HG02678 (cell line): ENCODE results near the gene SBF2.

ENCODE experiments used
- ATAC-seq: cut with Tn5 transposase; IDR thresholded peaks from one replicate; pipeline ENCODE4 v1.9.1; 2021; ENCODE audit warnings: mild to moderate bottlenecking, moderate library complexity; ENCODE audit not compliant: unreplicated experiment

Gene SBF2

GRCh38 chr11:10293423-10294289 lies at the start of gene SBF2:
SBF2 (minus strand) TSS chr11:10294219; CDS start chr11:10294069, 150 bp downstream.
- peak; percentile 45 for ATAC-seq

- ATAC-seq: no peak
Observed at GRCh38 chr11:10338287-10338686, 44.3 kb upstream of the SBF2 start.

- no peak for ATAC-seq
Observed at GRCh38 chr11:10333490-10333889, 39.5 kb upstream of the SBF2 start.

GRCh38 chr11:10331548-10332289 lies 37.7 kb upstream of the SBF2 start:
- no peak for ATAC-seq

DNA sequence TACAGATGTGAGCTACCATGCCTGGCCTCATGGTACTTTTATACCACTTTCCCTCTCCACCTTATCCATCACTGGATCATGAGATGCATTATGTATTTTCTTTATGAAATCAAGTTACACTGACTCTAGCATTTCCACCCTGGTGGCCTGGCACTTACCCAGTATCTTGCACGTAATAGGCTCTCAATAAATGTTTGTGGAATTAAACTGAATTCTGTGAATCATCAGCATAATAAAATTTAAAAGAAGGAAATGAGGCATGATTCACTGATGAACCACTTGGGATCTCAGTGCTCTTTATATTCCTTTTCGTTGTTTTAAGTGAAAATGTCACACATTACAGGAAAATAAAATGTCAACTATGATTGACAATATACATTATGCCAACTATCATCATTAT lies 35.9 kb upstream of the SBF2 start:
- no peak for ATAC-seq

DNA sequence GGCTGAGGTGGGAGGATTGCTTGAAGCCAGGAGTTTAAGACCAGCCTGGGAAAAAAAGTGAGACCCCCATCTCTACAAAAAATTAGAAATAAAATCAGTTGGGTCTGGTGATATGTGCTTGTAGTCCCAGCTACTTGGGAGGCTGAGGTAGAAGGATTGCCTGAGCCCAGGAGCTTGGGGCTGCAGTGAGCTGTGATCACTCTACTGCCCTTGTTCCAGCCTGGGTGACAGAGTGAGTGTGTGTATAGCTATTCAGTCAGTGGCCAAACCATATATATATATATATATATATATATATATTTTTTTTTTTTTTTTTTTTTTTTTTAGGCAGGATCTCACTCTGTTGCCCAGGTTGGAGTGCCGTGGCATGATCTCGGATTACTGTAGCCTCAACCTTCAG lies 35.3 kb upstream of the SBF2 start:
- ATAC-seq: no peak

DNA sequence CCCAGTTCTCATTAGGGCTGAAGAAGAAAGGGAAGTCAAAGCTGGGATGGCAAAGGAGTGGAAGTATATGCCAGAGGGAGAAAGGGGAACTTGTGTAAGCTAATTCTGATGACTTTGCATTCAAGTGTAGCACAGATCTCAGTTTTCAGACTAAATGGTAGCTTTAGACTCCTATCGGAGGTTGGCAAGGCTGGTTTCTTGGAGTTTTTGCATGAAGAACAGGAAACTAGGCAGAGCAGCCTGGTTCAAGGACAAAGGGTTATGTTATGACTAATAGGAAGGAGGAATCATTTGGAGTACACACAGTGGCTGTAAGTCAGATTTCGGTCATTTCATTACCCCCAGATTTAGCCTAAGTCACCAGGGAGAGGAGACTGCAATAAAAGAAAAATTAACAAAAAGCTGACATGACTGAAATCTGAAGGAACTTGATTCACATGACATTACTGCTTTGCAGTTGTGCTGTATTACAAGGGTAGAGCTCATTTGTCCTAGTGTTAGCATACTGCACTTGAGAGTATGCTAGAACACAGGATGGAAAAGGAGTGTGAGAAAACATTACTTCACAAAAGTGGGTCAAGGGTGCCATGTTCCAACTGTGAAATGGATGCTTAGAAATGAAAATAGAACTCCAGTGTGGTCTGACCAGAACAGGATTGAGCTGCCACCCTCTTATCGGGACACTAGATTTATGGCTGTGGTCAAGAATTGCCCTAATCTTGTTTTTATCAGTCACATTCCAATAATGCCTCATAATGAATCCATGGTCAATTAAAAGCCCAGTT lies 34.5 kb upstream of the SBF2 start:
- no peak for ATAC-seq

GRCh38 chr11:10327254-10327653 lies 33.2 kb upstream of the SBF2 start:
- no peak for ATAC-seq

DNA sequence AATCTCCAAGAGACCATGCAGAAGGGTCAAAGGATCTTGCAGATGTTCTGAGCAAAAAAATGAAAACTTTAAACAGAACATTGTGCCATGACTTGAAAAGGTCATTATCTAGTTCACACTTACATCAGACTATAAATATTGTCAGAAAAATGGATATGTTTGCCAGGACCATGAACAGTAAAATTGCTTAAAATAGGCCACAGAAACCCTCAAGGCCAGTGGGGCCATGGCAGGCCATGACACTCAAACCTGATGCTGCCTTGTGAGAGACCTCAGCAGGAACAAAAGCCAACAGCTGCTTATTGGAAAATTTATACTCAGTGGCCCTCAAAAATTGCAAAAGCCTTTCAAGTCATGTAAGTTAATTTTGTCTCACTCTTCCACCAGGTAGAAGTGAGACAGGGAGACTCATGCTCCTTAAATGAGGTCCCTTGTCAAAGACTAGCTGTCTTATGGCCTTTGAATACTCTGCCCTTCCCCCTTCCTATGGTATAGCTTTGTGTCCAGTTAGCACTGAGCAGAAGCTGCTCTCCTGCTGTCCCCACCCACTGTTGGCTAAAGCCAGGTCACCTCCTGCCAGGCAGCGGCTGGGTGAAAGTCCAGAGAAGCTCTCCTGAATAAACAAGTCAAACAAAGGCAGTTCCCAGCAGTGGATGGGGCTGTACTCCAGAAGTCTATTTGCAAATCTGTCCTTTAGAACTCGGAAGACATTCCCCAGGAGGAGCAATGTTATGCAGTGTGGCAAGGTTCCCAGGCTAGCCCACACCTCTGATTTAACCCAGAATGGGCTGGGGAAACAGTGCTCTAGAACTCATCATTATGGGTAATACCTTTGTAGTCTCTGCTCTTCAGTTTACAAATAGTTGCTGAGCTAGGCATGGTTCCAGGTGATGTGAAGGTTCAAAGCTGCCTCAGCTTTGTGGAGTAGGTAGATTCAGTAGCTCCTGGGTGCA lies 32.3 kb upstream of the SBF2 start:
- ATAC-seq: no peak

GRCh38 chr11:10325277-10326011 lies 31.4 kb upstream of the SBF2 start:
- no peak for ATAC-seq

GRCh38 chr11:10324474-10324873 lies 30.5 kb upstream of the SBF2 start:
- ATAC-seq: no peak

DNA sequence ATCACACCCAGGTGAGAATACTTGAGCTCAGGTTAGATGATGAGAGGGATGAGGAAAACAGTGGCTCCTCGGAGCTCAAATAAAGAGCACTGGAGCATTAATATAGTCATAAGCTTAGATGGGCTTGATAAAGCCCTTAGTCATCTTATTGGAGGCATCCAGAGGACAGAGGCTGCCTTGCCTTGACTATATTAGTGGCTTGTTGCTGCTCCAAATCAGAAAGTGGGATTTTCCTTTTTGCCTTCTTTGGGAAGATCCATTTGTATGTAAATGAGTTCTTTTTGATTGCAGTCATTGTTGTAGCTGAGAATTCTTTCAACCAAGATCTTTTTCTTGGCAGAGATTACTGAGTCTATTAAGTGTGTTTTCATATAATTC lies 29.8 kb upstream of the SBF2 start:
- ATAC-seq: no peak

DNA sequence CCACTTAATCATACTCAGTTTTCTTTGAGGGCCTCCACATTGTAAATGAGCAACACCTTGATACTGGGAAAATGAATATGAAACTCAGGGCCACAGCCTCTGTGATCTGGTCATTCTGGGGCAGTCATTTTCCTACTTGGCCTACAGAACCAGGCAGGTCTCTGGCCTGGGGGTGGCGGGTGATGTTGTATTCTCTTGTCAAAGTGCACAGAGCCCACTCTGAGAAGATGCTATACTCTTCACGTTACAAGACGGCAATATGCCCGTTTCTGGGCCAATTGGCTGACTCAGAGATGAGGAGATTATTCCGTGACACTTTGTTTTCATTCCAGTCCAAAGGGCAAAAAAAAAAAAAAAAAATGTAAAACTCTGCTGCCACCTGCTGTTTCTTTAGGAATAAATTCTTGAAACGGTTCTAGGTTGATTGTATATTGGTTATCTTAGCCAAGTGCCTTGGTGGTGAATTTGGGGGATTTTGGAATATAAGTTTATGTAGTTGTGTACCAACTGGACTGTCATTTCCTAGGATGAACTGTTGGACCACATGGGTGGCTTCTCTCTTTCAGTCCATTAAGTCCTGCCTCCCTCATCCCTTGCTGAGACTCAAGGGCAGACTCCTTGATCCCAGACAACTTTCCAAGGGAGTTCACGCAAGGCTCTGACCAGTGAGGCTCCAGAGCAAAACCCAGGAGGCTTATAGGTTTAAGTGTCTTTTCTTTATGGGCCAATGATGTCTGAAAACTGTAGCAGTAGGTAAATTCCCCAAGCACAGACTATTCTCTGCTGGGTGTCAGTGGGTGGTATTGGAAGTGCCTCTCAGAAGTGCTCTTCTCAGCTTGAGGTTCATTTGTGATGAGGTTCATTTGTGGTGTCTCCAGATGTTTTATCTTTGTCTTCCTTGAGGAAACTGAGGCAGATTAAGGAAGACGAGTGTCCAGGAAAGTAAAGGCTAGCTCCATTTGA lies 29.1 kb upstream of the SBF2 start:
- ATAC-seq: no peak

GRCh38 chr11:10322401-10322800 lies 28.4 kb upstream of the SBF2 start:
- ATAC-seq: no peak

DNA sequence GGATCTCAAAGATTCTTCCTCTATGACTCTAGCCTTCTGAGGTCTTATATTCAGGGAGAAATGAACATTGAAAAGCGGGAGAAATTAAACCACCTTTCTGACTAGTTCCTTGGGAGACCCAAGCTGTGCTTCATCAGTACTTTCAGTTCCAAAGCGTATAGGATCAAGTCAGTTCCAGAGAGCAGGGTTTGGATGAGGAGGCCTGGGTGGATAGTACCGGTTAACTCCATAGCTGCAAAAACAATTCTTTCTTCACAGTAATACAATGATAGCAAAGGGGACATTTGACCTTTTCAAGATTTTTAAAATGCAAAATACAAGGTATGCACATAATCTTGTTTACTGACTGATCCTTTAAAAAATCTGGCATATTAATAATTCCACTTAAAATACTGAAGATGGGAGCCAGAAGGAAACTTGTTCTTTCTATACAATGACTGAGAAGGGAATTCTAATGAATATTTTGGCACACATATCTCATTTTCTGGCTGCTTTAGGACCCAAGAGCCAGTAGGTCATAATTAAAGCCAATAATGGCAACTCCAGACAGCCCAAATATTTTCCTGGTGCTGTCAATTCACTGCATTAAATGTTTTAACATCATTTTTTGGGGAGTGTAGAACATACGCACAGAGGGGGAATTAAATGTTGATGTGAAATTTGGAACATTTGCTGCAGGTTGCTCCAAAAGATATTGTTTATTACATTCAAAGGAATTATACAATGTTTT lies 26.9 kb upstream of the SBF2 start:
- no peak for ATAC-seq

DNA sequence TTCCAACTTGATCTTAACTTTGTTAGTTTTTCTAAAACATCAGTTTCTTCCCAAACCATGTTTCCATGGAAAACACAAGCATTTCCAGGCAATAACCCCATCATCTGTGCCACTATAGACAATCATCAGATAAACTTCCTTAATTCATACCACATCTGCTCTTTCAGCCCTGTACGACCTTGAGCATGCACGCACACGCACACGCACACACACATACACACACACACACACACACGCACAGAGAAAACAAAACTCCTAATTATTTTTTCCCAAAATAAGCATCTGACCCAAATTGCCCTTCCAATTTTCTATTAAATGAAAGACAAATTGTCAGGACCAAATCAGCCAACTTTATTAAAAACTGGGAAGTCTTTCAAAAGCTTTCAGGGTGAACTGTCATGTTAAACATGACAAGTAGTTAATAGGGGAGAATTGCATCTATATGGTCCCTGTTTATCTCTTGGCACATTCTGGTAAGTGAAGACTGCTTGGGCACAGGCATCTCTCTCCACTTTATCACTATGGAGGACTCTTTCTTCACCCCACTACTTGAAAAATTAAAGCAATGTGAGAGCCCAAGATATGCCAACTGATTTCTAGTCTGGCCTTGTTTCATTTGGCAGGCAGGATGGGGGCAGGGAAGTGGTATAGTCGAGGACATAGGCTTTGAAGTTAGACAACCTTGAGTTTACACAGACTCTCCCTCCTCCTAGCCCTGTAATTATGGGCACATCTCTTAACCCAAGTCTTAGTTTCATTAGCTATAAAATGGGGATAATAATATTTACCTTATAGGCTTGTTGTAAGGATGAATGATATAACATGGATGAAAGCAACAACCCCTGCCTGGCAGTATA lies 25.9 kb upstream of the SBF2 start:
- no peak for ATAC-seq

DNA sequence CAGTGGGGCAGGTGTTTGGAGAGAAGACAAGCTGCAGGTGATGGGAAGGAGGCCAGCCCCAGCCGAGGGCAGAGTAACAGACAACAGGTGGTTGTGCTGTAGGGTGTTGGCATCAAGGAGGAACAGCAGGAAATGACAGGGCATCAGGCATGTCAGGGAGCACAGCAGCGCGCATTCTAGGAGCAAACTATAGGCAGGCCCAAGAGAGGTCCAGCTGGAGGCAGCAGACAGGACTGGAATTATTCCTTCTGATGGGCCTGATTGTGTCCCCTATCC lies 24.4 kb upstream of the SBF2 start:
- no peak for ATAC-seq
